Measurements from ENCODE around the gene LRRC18.

Gene LRRC18

DNA sequence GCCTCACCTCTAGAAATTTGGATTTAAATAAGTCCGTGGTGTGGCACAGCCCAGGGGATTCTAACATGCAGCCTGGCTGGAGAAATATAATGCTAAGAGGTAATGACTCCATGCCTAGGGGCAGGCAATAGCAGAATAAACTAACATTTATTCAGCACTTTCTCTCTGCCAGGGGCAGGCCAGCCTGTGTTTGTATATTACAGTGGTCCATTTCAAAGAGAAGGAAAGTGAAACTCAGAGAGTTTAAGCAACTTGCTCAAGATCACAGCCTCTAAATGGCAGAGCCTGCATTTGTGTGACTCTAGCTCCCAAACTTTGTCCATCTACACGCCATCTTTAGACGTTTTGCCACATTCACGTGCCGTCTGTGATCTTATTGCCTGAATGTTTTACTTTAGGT, 6.7 kb upstream of the LRRC18 start:
- FAIRE-seq (no peak), DNase-seq (ENCODE audit: insufficient read length, low spot score) (no peak)
- TF ChIP-seq, protein P1, sequence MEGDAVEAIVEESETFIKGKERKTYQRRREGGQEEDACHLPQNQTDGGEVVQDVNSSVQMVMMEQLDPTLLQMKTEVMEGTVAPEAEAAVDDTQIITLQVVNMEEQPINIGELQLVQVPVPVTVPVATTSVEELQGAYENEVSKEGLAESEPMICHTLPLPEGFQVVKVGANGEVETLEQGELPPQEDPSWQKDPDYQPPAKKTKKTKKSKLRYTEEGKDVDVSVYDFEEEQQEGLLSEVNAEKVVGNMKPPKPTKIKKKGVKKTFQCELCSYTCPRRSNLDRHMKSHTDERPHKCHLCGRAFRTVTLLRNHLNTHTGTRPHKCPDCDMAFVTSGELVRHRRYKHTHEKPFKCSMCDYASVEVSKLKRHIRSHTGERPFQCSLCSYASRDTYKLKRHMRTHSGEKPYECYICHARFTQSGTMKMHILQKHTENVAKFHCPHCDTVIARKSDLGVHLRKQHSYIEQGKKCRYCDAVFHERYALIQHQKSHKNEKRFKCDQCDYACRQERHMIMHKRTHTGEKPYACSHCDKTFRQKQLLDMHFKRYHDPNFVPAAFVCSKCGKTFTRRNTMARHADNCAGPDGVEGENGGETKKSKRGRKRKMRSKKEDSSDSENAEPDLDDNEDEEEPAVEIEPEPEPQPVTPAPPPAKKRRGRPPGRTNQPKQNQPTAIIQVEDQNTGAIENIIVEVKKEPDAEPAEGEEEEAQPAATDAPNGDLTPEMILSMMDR (IDR thresholded peaks at IDR 0.05; ENCODE audit: insufficient read depth, missing control alignments): no peak

DNA sequence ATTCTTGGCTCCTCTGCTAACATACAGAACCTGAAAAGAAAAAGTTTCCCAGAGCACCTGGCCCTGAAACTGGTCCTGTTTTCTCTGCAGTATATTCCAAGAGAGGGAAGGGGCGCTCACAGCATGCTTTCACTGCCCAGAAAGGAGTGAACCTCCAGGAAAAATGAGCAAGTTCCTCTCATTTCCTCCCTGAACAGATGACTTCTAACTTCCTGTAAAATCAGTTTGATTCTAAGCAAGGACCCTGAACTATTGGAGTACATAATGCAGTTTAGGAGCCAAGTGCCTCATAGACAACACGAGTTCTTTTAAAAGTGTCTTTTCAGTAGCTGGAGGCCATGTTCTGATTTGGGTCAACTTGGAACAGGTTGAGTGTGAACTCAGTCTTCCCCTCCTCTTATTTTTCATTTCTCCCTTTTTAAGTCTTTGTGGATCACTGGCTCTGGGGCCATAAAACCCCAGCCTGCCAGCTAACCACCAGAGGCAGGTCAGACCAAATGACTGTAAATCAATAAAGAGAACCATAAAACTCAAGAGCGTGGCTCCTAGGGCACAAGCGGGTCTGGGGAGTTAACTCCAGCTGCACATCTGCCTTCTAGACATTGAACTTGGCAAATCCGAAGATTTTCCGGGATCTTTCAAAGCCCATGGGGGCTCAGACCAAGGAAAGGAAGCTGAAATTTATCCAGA, 5.9 kb upstream of the LRRC18 start:
- DNase-seq (ENCODE audit: insufficient read length, low spot score): no peak
- TF ChIP-seq, protein P1 (IDR thresholded peaks at IDR 0.05; ENCODE audit: insufficient read depth, missing control alignments): no peak
- no peak for FAIRE-seq

DNA sequence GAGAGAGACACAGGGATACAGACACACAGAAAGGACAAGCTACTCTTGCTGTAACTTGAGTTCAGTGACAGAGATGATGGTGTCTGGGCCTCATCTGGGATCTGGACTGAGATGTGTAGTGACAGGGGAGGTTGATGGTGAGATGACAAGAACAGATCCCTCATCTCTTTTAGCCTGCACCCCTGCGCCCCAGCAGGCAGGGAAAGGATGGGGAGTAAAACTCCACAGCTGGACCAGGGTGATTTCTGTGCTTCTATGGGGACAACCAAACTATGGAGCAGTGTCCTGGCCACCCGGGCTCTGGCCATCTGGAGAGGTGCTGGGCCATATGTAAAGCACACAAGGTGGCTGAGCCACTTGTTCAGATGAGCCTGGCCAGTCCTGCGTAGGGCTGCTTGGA, 4.5 kb upstream of the LRRC18 start:
- no peak for FAIRE-seq
- DNase-seq (ENCODE audit: insufficient read length, low spot score): no peak

DNA sequence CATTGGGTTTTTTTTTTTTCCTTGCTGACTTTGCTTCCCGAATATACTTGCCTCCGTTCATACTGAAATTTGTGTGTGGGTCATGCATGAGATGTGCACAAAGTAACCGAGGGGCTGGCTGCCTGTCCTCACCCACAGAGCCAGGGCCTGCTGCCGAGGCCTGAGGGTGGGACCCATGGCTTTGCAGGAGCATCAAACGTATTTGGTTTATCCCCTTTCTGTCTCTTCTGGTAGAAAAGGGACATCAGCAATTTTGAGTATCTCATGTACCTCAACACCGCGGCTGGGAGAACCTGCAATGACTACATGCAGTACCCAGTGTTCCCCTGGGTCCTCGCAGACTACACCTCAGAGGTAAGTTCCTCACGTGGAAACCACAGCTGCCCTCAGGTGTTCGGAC, 3.5 kb upstream of the LRRC18 start:
- FAIRE-seq (no peak), DNase-seq (ENCODE audit: insufficient read length, low spot score) (no peak)
- TF ChIP-seq, protein P1 (IDR thresholded peaks at IDR 0.05; ENCODE audit: insufficient read depth, missing control alignments): no peak

More for the DNA sequence above, 4.5 kb upstream of the LRRC18 start:
- TF ChIP-seq, protein P1 (IDR thresholded peaks at IDR 0.05; ENCODE audit: insufficient read depth, missing control alignments): no peak

DNA sequence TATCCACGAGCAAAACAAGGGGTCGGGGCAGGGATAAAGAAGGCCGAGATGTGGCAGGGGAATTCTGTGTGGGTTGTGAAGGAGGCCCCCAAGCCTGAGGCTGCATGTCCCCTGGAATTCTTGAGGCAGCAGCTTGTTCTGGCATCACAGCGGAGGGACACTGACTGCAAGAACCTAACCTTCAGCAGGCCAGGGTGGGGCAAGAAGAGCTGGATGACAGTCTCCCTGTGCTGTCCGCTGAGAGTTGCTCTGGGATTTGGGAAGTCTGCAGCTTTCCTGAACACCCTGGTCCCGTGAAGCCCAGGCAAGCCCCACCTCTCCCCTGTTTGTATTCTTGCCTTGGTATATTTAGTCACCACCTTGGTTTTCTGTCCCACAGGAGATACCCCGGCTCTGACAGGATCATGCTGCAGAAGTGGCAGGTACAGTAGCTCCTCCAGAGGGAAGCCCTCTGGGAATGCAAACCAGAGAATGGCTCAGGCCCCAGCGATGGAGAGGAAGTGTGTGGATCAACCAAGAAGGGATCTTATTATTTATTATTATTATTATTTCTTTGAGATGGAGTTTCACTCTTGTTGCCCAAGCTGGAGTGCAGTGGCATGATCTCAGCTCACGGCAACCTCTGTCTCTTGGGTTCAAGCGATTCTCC, 1.9 kb upstream of the LRRC18 start:
- DNase-seq (ENCODE audit: insufficient read length, low spot score) (no peak), FAIRE-seq (no peak)
- TF ChIP-seq, protein P1 (IDR thresholded peaks at IDR 0.05; ENCODE audit: insufficient read depth, missing control alignments): no peak

DNA sequence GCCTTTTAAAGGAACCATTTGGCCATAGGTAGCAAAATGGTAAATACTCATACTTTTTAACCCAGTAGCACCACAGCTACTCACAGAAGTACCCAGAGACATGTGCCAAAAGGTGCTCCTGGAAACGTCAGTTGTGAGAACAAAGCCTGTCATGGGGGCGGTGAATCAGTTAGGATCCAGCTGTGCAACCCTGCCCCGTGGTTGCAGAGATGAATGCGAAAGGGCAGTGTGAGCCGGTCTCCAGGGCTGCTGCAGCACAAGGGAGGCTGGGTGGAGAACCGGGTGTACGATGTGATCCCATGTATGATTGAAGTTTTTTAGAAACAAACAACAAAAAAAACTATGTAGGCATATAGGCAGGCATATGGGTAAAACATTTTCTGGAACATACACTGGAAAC, 1.3 kb upstream of the LRRC18 start:
- FAIRE-seq (no peak), DNase-seq (ENCODE audit: insufficient read length, low spot score) (no peak)
- TF ChIP-seq, protein P1 (IDR thresholded peaks at IDR 0.05; ENCODE audit: insufficient read depth, missing control alignments): no peak

DNA sequence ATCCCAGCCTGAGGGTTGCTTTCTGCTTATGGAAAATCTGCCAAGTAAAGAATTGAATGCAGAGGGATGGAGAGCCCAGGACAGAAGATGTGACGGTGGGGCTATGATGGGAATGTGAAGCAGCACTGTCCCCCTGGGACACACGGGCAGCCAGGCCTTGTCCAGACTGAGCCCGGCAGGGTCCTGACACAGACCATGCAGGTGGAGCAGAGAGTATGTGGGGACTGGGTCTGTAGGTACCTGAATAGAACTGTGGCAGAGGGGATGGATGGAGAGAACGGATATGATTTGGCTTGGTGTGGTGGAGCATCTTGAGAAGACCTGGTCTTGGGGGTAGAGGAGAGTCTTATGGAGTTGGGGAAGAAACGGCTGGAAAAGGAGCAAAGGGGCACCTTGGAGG, 732 bp upstream of the LRRC18 start:
- DNase-seq (ENCODE audit: insufficient read length, low spot score): no peak
- TF ChIP-seq, protein P1 (IDR thresholded peaks at IDR 0.05; ENCODE audit: insufficient read depth, missing control alignments): no peak
- no peak for FAIRE-seq

Data from D721Med (cell line).